ENCODE data around the gene PPFIBP2.

GRCh38 chr11:7524462-7525235 lies 10.8 kb downstream of the PPFIBP2 start:
- TF ChIP-seq CTCF (IDR thresholded peaks at IDR 0.05; ENCODE audit: low read length) (no peak), EZH2 (IDR thresholded peaks at IDR 0.05; ENCODE audit: borderline replicate concordance, low read length) (no peak)
